CD14-positive monocyte (primary cell): Measurements from ENCODE around the gene BHLHE23. TPM values are rescaled to one million over a fixed set of nuclear protein-coding genes. Genes with fewer than 3 reads are reported as not detected.
A peak's percentile ranks its signal among the peaks of the same experiment; 100 is the strongest.

Source experiments
- DNase-seq, 3 donors: peaks; one replicate each; pipeline ENCODE4 v3.0.0-alpha.2; 2011 to 2022
- H2AFZ ChIP-seq: 2 replicates; pipeline ENCODE4 v1.6.0; 2012; ENCODE audit warnings: mild to moderate bottlenecking, low read depth, low read length, inconsistent platforms; ENCODE audit not compliant: insufficient read depth, poor library complexity, severe bottlenecking
- H3K27ac ChIP-seq, 2 donors: 1 replicate in 1 of 2; 2 replicates in 1 of 2; pipeline ENCODE4 v1.5.1; 2012 to 2013; ENCODE audit warnings: low read length in 2 of 2, control low read depth in 1 of 2, inconsistent platforms in 1 of 2, low read depth in 1 of 2, mild to moderate bottlenecking in 1 of 2
- H3K27me3 ChIP-seq, 2 donors: one replicate each; pipeline versions ENCODE4 v1.6.0 to v1.6.1; 2011 to 2013; ENCODE audit warnings: low read length in 2 of 2; ENCODE audit not compliant: control insufficient read depth in 2 of 2, insufficient read depth in 2 of 2
- H3K36me3 ChIP-seq, 2 donors: replicated peaks in 1 of 2; 1 replicate in 1 of 2; 2 replicates in 1 of 2; pipeline versions ENCODE4 v1.5.1 to v1.6.1; 2012 to 2013; ENCODE audit warnings: low read length in 2 of 2, control low read depth in 1 of 2, inconsistent platforms in 1 of 2, mild to moderate bottlenecking in 1 of 2; ENCODE audit not compliant: insufficient read depth in 2 of 2, control insufficient read depth in 1 of 2
- H3K4me1 ChIP-seq, 2 donors: 1 replicate in 1 of 2; 2 replicates in 1 of 2; pipeline versions ENCODE4 v1.5.1 to v1.6.1; 2012 to 2013; ENCODE audit warnings: low read length in 2 of 2, control low read depth in 1 of 2, inconsistent platforms in 1 of 2, mild to moderate bottlenecking in 1 of 2, moderate library complexity in 1 of 2; ENCODE audit not compliant: insufficient read depth in 2 of 2, control insufficient read depth in 1 of 2
- H3K4me2 ChIP-seq: replicated peaks from 2 replicates; pipeline ENCODE3; 2012; ENCODE audit warnings: low read length, moderate library complexity, mild to moderate bottlenecking; ENCODE audit not compliant: poor library complexity, severe bottlenecking; ENCODE audit errors: extremely low read depth
- H3K4me3 ChIP-seq, 3 experiments: fragments of 200-600 bp in 1 of 3; sonication (generic) in 1 of 3; replicated peaks in 1 of 3; 1 replicate in 2 of 3; 2 replicates in 1 of 3; pipeline ENCODE4 v1.5.1; 2011 to 2013; ENCODE audit warnings: low read length in 3 of 3, mild to moderate bottlenecking in 3 of 3, control low read depth in 2 of 3, low read depth in 2 of 3, inconsistent platforms in 1 of 3, moderate library complexity in 1 of 3
- H3K79me2 ChIP-seq: 2 replicates; pipeline ENCODE4 v1.6.0; 2012; ENCODE audit warnings: mild to moderate bottlenecking, control low read depth, inconsistent platforms, low read length, moderate library complexity; ENCODE audit not compliant: insufficient read depth
- H3K9ac ChIP-seq: 2 replicates; pipeline ENCODE4 v1.6.0; 2017; ENCODE audit warnings: low read length, mild to moderate bottlenecking; ENCODE audit not compliant: insufficient read depth, poor library complexity, severe bottlenecking
- H3K9me3 ChIP-seq, 2 donors: replicated peaks in 1 of 2; 1 replicate in 1 of 2; 2 replicates in 1 of 2; pipeline versions ENCODE4 v1.5.1 to v1.6.1; 2012 to 2013; ENCODE audit warnings: low read length in 2 of 2, control low read depth in 1 of 2; ENCODE audit not compliant: control insufficient read depth in 1 of 2, insufficient read depth in 1 of 2
- H4K20me1 ChIP-seq: 2 replicates; pipeline ENCODE4 v1.6.0; 2012; ENCODE audit warnings: mild to moderate bottlenecking, low read length, control low read depth, moderate library complexity; ENCODE audit not compliant: insufficient read depth
- H3K27ac Mint-ChIP-seq, 7 donors: one replicate each; pipeline ENCODE4 v1.8.0; 2020; ENCODE audit warnings: mild to moderate bottlenecking in 7 of 7, mixed read lengths in 7 of 7, moderate library complexity in 6 of 7, inconsistent platforms in 2 of 7
- H3K27me3 Mint-ChIP-seq, 3 donors: one replicate each; pipeline ENCODE4 v1.8.0; 2021 to 2022; ENCODE audit warnings: low read depth in 3 of 3, mild to moderate bottlenecking in 3 of 3, mixed read lengths in 3 of 3, moderate library complexity in 3 of 3, inconsistent platforms in 1 of 3
- H3K36me3 Mint-ChIP-seq, 2 donors: one replicate each; pipeline ENCODE4 v1.8.0; 2020; ENCODE audit warnings: mixed read lengths in 2 of 2, inconsistent platforms in 1 of 2, mild to moderate bottlenecking in 1 of 2
- H3K4me1 Mint-ChIP-seq: one replicate; pipeline ENCODE4 v1.8.0; 2020; ENCODE audit warnings: mild to moderate bottlenecking, mixed read lengths
- H3K4me3 Mint-ChIP-seq, 2 donors: one replicate each; pipeline ENCODE4 v1.8.0; 2020; ENCODE audit warnings: mild to moderate bottlenecking in 2 of 2, mixed read lengths in 2 of 2, moderate library complexity in 1 of 2
- H3K9me3 Mint-ChIP-seq, 7 donors: one replicate each; pipeline ENCODE4 v1.8.0; 2020 to 2022; ENCODE audit warnings: mixed read lengths in 7 of 7, mild to moderate bottlenecking in 6 of 7, moderate library complexity in 6 of 7, inconsistent platforms in 2 of 7
- WGBS: methylation state at CpG from one replicate; pipeline ENCODE4 v1.1.5; 2013; ENCODE audit warnings: missing lambda C conversion rate; ENCODE audit not compliant: insufficient coverage; 5-methylcytosine and 5-hydroxymethylcytosine counted together
- intact Hi-C, 2 donors: fragments of 100-400 bp; cut with micrococcal nuclease; formaldehyde crosslinking; loops; one replicate each; pipeline versions ENCODE4 v1.15.0 to v1.15.1; 2023
- polyA plus RNA-seq, 3 donors: library from polyadenylated mRNA; depleted of rRNA in 1 of 3; unstranded in 2 of 3; stranded (reverse) in 1 of 3; fragments of 300-500 nt in 2 of 3; fragments of >200 nt in 1 of 3; fragmentation: Illumina TruSeq in 2 of 3; gene quantifications; 1 replicate in 2 of 3; 2 replicates in 1 of 3; pipeline ENCODE4 v1.2.3, GENCODE V29; 2012 to 2021
- TF ChIP-seq, protein P1 (sequence below): fragments of 200-600 bp; IDR thresholded peaks from one replicate; pipeline ENCODE4 v1.8.0; 2022; ENCODE audit warnings: antibody characterized with exemption, mild to moderate bottlenecking

The BHLHE23 gene
- polyA plus RNA-seq, 3 donors: not detected

DNA sequence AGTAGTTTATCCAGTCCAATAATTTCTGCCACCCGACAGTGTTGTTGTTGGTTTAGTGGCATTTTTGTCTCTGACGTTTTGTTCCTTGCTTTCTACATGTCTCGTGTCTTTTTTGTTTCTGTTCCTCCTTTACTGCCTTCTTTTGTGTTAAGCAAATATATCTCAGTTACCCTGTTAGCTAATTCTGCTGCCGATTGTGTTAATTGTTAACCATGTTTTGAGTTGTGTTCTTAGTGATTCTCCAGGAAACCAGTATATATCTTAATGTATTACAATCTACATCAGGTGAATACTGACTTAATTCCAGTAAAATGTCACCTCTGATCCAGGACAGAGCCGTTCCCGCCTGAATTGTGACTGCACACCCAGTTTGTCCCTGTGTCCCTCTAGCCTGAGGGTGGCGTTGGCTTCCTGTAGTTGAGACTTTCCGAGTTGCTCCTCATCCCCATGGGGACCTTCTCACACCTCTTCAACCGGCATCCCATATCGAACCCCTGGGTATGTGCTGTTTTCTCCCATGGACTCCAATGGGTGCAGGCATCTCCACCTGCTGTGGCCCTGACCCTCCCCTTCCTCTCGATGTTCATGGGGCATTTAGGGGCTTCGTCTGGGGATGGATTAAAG is 35.8 kb upstream of the BHLHE23 start:
- Mint-ChIP-seq H3K9me3 (peaks cover 0 to 3% (median 3%) of the 10 kb centered on the region in 7 donors), H3K4me3 (no peak overlapping the region), H3K27ac (no peak overlapping the region), H3K4me1 (no peaks in the 10 kb centered on the region), H3K36me3 (no peaks in the 10 kb centered on the region), H3K27me3 (peaks cover 16 to 37% (median 25%) of the 10 kb centered on the region in 3 donors)
- no peaks in the 10 kb centered on the region for H3K9me3 ChIP-seq
- TF ChIP-seq, protein P1, sequence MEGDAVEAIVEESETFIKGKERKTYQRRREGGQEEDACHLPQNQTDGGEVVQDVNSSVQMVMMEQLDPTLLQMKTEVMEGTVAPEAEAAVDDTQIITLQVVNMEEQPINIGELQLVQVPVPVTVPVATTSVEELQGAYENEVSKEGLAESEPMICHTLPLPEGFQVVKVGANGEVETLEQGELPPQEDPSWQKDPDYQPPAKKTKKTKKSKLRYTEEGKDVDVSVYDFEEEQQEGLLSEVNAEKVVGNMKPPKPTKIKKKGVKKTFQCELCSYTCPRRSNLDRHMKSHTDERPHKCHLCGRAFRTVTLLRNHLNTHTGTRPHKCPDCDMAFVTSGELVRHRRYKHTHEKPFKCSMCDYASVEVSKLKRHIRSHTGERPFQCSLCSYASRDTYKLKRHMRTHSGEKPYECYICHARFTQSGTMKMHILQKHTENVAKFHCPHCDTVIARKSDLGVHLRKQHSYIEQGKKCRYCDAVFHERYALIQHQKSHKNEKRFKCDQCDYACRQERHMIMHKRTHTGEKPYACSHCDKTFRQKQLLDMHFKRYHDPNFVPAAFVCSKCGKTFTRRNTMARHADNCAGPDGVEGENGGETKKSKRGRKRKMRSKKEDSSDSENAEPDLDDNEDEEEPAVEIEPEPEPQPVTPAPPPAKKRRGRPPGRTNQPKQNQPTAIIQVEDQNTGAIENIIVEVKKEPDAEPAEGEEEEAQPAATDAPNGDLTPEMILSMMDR: no peak
- H2AFZ ChIP-seq: no peak overlapping the region
- no peak overlapping the region for H3K27ac ChIP-seq
- H3K4me3 ChIP-seq: no peak overlapping the region
- H3K79me2 ChIP-seq: no peaks in the 10 kb centered on the region
- H3K4me2 ChIP-seq: no peak overlapping the region
- no peak for DNase-seq
- no peaks in the 10 kb centered on the region for H3K4me1 ChIP-seq
- intact Hi-C loops: no loop called here
- no peak overlapping the region for H3K9ac ChIP-seq
- H3K36me3 ChIP-seq: no peaks in the 10 kb centered on the region
- WGBS: 87% methylated on average over 7 of the region's 12 CpGs
- H4K20me1 ChIP-seq: no peaks in the 10 kb centered on the region
- H3K27me3 ChIP-seq: no peaks in the 10 kb centered on the region

DNA sequence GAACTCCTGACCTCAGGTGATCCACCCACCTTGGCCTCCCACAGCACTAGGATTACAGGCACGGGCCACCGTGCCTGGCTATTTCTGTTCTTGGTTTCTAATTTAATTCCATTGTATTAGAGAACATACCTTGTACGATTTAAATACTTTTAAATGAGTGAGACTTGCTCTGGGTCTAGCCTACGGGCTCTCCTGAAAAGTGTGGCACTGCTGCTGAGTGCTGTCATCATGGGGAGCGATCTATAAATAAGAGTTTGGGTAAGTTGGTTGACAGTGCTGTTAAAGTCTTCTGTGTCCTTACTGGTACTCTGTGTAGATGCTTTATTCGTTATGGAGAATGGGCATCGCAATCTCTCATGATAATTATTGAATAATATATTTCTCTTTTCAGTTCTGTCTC is 35.0 kb upstream of the BHLHE23 start:
- H3K4me1 ChIP-seq: no peaks in the 10 kb centered on the region
- intact Hi-C loops: no loop called here
- H4K20me1 ChIP-seq: no peaks in the 10 kb centered on the region
- no peak for DNase-seq
- Mint-ChIP-seq H3K9me3 (peaks cover 0 to 3% (median 0%) of the 10 kb centered on the region in 7 donors), H3K27ac (peak overlapping the region in 1 of 7 donors; percentile 41), H3K4me1 (no peaks in the 10 kb centered on the region), H3K27me3 (peaks cover 18 to 43% (median 30%) of the 10 kb centered on the region in 3 donors), H3K4me3 (no peak overlapping the region), H3K36me3 (no peaks in the 10 kb centered on the region)
- TF ChIP-seq, protein P1: no peak
- H3K9ac ChIP-seq: no peak overlapping the region
- H3K4me2 ChIP-seq: no peak overlapping the region
- no peak overlapping the region for H2AFZ ChIP-seq
- H3K4me3 ChIP-seq: no peak overlapping the region
- 100% methylated on average over 2 of the region's 7 CpGs for WGBS
- no peaks in the 10 kb centered on the region for H3K79me2 ChIP-seq
- H3K27ac ChIP-seq: no peak overlapping the region
- H3K9me3 ChIP-seq: no peaks in the 10 kb centered on the region
- no peaks in the 10 kb centered on the region for H3K27me3 ChIP-seq
- H3K36me3 ChIP-seq: no peaks in the 10 kb centered on the region
